ENCODE data around the gene FBXO24. TPM values are rescaled to one million over a fixed set of nuclear protein-coding genes. Genes with fewer than 3 reads are reported as not detected.

FBXO24 gene
- total and polyA plus RNA-seq, 9 of the 15 experiments (the other 6 are each of a cell fraction or from before 2014, with no cell fraction given): 0.17 to 0.95 (median 0.50) TPM

DNA sequence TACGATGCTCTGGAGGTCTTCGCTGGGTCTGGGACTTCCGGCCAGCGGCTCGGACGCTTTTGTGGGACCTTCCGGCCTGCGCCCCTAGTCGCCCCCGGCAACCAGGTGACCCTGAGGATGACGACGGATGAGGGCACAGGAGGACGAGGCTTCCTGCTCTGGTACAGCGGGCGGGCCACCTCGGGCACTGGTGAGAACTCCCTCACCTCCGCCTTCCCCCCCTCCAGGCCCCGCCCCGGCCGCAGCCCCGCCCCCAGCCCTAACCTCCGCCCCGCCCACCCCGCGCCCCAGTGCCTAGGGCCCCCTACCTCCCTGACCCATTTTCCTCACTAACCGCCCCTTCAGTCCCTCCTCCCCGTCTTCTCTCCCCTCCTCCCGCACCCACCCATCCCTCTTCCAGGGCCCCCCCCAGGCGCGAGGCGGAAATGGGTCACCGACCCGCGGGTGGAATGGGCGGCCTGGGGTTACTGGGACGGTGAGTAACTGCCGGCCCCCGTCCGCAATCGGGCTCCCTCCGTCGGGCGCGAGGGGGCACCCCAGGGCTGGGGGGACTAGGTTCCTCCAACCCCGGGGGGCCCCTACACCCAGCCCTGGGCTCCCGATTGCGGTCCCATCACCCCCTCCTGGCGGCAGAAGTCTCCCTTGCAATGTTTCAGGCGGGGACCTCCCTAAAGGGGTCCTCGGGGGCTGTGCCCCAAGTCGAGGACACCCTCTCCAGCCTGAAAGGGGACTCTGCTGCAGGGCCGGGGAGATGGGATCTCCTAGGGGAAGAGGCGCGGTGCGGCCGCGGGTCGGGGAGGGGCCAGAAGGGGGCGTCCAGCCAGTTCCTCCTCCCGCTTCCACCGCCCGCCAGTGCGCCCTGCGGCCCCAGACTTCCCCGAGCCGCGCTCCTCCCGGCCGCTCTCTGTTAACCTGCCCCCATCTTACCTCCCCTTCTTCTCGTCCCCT is 18.2 kb downstream of the FBXO24 start (continued):
- TF ChIP-seq MXI1 (IDR thresholded peaks at IDR 0.05; ENCODE audit: low read depth, low read length) (no peak), MBD2 (IDR thresholded peaks at IDR 0.05; ENCODE audit: borderline replicate concordance, low read depth) (peak; percentile 54; the same call in 1 of the 2 replicates), ZNF644 (tag; IDR thresholded peaks at IDR 0.05; ENCODE audit: low read depth) (no peak), E2F4 (CRISPR knock-in tag; IDR thresholded peaks at IDR 0.05; ENCODE audit: low read depth) (no peak), ZNF717 (CRISPR knock-in tag; IDR thresholded peaks at IDR 0.05) (no peak), KAT8 (IDR thresholded peaks at IDR 0.05; ENCODE audit: low read depth) (no peak), MAFG (tag; conservative IDR thresholded peaks at IDR 0.05) (no peak), RUNX1 (IDR thresholded peaks at IDR 0.05; ENCODE audit: low read depth) (no peak), PTTG1 (tag; IDR thresholded peaks at IDR 0.05; ENCODE audit: low read depth) (no peak)
- TF ChIP-seq, protein P1, sequence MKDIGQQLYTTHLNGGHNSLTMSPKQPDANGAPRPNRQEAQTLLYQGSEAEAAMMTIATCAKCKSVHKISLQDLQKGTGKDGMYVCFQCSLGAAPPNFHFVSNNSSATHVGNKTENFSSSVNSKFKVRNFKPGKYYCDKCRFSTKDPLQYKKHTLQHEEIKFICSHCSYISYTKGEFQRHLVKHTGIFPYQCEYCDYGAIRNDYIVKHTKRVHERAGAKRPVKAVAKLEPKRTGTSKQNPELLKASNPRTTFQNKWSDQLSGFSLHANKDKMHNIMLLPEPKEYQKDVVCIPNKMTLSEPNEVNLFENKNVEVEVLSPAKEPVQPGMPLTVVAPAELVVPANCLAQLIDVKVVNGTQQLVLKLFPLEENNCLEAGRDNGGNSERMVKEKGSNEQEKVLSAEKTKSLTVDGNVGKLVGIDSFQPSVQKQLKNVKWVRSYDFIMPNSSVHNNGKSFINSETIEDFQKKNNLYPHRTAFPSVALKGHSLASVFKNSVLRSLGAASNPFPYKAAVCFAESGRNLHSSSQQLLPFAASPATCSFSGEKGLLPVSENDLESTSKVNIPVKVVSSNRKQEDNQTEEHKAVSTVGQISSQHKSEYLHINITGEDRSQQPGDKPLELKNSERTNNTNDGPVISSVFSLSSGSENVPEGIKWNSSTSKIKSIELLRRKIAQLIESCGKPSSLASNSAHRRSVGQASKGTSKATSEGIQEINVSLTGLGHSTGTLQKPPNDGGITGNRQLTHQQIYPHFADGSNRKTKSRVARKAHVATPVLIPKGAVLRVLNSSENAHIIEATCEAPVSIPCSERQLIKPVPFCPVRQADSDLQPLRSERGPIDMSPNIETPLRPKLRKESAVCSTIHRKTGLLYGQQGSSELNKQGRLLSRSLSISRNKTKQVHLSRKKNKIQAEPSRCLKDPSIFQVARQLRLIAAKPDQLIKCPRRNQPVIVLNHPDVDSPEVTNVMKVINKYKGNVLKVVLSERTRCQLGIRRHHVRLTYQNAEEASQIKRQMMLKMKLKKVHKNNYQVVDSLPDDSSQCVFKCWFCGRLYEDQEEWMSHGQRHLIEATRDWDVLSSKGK (CRISPR knock-in tag; IDR thresholded peaks at IDR 0.05): no peak
- TF ChIP-seq, protein P2, sequence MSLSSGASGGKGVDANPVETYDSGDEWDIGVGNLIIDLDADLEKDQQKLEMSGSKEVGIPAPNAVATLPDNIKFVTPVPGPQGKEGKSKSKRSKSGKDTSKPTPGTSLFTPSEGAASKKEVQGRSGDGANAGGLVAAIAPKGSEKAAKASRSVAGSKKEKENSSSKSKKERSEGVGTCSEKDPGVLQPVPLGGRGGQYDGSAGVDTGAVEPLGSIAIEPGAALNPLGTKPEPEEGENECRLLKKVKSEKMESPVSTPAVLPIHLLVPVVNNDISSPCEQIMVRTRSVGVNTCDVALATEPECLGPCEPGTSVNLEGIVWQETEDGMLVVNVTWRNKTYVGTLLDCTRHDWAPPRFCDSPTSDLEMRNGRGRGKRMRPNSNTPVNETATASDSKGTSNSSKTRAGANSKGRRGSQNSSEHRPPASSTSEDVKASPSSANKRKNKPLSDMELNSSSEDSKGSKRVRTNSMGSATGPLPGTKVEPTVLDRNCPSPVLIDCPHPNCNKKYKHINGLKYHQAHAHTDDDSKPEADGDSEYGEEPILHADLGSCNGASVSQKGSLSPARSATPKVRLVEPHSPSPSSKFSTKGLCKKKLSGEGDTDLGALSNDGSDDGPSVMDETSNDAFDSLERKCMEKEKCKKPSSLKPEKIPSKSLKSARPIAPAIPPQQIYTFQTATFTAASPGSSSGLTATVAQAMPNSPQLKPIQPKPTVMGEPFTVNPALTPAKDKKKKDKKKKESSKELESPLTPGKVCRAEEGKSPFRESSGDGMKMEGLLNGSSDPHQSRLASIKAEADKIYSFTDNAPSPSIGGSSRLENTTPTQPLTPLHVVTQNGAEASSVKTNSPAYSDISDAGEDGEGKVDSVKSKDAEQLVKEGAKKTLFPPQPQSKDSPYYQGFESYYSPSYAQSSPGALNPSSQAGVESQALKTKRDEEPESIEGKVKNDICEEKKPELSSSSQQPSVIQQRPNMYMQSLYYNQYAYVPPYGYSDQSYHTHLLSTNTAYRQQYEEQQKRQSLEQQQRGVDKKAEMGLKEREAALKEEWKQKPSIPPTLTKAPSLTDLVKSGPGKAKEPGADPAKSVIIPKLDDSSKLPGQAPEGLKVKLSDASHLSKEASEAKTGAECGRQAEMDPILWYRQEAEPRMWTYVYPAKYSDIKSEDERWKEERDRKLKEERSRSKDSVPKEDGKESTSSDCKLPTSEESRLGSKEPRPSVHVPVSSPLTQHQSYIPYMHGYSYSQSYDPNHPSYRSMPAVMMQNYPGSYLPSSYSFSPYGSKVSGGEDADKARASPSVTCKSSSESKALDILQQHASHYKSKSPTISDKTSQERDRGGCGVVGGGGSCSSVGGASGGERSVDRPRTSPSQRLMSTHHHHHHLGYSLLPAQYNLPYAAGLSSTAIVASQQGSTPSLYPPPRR (CRISPR knock-in tag; IDR thresholded peaks at IDR 0.05; ENCODE audit: borderline replicate concordance): no peak
- TF ChIP-seq, protein P3, sequence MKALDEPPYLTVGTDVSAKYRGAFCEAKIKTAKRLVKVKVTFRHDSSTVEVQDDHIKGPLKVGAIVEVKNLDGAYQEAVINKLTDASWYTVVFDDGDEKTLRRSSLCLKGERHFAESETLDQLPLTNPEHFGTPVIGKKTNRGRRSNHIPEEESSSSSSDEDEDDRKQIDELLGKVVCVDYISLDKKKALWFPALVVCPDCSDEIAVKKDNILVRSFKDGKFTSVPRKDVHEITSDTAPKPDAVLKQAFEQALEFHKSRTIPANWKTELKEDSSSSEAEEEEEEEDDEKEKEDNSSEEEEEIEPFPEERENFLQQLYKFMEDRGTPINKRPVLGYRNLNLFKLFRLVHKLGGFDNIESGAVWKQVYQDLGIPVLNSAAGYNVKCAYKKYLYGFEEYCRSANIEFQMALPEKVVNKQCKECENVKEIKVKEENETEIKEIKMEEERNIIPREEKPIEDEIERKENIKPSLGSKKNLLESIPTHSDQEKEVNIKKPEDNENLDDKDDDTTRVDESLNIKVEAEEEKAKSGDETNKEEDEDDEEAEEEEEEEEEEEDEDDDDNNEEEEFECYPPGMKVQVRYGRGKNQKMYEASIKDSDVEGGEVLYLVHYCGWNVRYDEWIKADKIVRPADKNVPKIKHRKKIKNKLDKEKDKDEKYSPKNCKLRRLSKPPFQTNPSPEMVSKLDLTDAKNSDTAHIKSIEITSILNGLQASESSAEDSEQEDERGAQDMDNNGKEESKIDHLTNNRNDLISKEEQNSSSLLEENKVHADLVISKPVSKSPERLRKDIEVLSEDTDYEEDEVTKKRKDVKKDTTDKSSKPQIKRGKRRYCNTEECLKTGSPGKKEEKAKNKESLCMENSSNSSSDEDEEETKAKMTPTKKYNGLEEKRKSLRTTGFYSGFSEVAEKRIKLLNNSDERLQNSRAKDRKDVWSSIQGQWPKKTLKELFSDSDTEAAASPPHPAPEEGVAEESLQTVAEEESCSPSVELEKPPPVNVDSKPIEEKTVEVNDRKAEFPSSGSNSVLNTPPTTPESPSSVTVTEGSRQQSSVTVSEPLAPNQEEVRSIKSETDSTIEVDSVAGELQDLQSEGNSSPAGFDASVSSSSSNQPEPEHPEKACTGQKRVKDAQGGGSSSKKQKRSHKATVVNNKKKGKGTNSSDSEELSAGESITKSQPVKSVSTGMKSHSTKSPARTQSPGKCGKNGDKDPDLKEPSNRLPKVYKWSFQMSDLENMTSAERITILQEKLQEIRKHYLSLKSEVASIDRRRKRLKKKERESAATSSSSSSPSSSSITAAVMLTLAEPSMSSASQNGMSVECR (CRISPR knock-in tag; IDR thresholded peaks at IDR 0.05): no peak
